ENCODE results near the gene ELMOD1.

ELMOD1 gene

GRCh38 chr11:107689317-107690202 is 98.6 kb downstream of the ELMOD1 start:
- TF ChIP-seq CTCF (IDR thresholded peaks at IDR 0.05; ENCODE audit: low read depth, low read length, missing control alignments): peak; percentile 67
- no peak for DNase-seq (ENCODE audit: low read depth)
- in situ Hi-C loops (cut with HindIII; ENCODE audit: low sequenced_read_pairs): no loop called here
- H3K4me3 ChIP-seq (ENCODE audit: low read depth, low read length): no peak overlapping the region

- DNase-seq (ENCODE audit: low read depth): no peak
- no peak for TF ChIP-seq CTCF (IDR thresholded peaks at IDR 0.05; ENCODE audit: low read depth, low read length, missing control alignments)
- no peak overlapping the region for H3K4me3 ChIP-seq (ENCODE audit: low read depth, low read length)
- in situ Hi-C loops (cut with HindIII; ENCODE audit: low sequenced_read_pairs): no loop called here
Measured at GRCh38 chr11:107691000-107691750, 100.2 kb downstream of the ELMOD1 start.

- no peak for DNase-seq (ENCODE audit: low read depth)
- TF ChIP-seq CTCF (IDR thresholded peaks at IDR 0.05; ENCODE audit: low read depth, low read length, missing control alignments): no peak
- H3K4me3 ChIP-seq (ENCODE audit: low read depth, low read length): no peak overlapping the region
- in situ Hi-C loops (cut with HindIII; ENCODE audit: low sequenced_read_pairs): no loop called here
Measured at GRCh38 chr11:107695446-107695845, 104.5 kb downstream of the ELMOD1 start.

- in situ Hi-C loops (cut with HindIII; ENCODE audit: low sequenced_read_pairs): no loop called here
- no peak for TF ChIP-seq CTCF (IDR thresholded peaks at IDR 0.05; ENCODE audit: low read depth, low read length, missing control alignments)
- peak; percentile 78 for DNase-seq (ENCODE audit: low read depth)
Measured at GRCh38 chr11:107696140-107696539, 105.2 kb downstream of the ELMOD1 start.

GRCh38 chr11:107697291-107697690 is 106.3 kb downstream of the ELMOD1 start:
- H3K4me3 ChIP-seq (ENCODE audit: low read depth, low read length): no peak overlapping the region
- no peak for TF ChIP-seq CTCF (IDR thresholded peaks at IDR 0.05; ENCODE audit: low read depth, low read length, missing control alignments)
- in situ Hi-C loops (cut with HindIII; ENCODE audit: low sequenced_read_pairs): no loop called here
- DNase-seq (ENCODE audit: low read depth): no peak

More at GRCh38 chr11:107696140-107696539, 105.2 kb downstream of the ELMOD1 start:
- H3K4me3 ChIP-seq (ENCODE audit: low read depth, low read length): no peak overlapping the region

- in situ Hi-C loops (cut with HindIII; ENCODE audit: low sequenced_read_pairs): no loop called here
- no peak for TF ChIP-seq CTCF (IDR thresholded peaks at IDR 0.05; ENCODE audit: low read depth, low read length, missing control alignments)
- H3K4me3 ChIP-seq (ENCODE audit: low read depth, low read length): no peak overlapping the region
- DNase-seq (ENCODE audit: low read depth): no peak
Measured at GRCh38 chr11:107699371-107700285, 108.7 kb downstream of the ELMOD1 start.

Data from astrocyte of the cerebellum (primary cell).